Left lobe of liver (tissue), 1 donor: ENCODE measurements around the gene ANKRD39. TPM values are rescaled to one million over a fixed set of nuclear protein-coding genes. Genes with fewer than 3 reads are reported as not detected.

Experiments
- total RNA-seq: library from RNA; stranded (reverse); gene quantifications from one replicate; pipeline ENCODE4 v1.2.1, GENCODE V29; 2021
- donor health status: DM: no; HTN: yes; CAD: no.

Gene ANKRD39
- total RNA-seq, 1 donor from 2014 or later, result 9.5 TPM

Other genes with a start within 250 kb of the ANKRD39 start
- 18.5 TPM for gene KANSL3, start 219.7 kb downstream of the ANKRD39 start, total RNA-seq
- gene FER1L5, start 215.3 kb downstream of the ANKRD39 start, total RNA-seq, result 0.10 TPM
- gene LMAN2L, start 118.0 kb downstream of the ANKRD39 start, total RNA-seq, result 12.0 TPM
- gene CNNM4, start 97.1 kb downstream of the ANKRD39 start, total RNA-seq, result 3.4 TPM
- 31.4 TPM for gene CNNM3, start 41.7 kb downstream of the ANKRD39 start, total RNA-seq
- 4.4 TPM for gene ANKRD23, start 14.0 kb downstream of the ANKRD39 start, total RNA-seq
- gene SEMA4C, start 12.1 kb upstream of the ANKRD39 start, total RNA-seq, result 18.6 TPM
- 0.43 TPM for gene FAM178B, start 128.6 kb upstream of the ANKRD39 start, total RNA-seq
- 3.9 TPM for gene FAHD2B, start 236.9 kb upstream of the ANKRD39 start, total RNA-seq